ENCODE measurements around the gene IRF1.
"Not testable (repeated sequence)": the region's sequence is repeated elsewhere in the genome, so short reads cannot be mapped to it uniquely, and the experiment has no call there.

IRF1 gene

GRCh38 chr5:132490484-132491367, at the start of gene IRF1:
IRF1 (minus strand) TSS chr5:132490773; CDS start chr5:132489478, 1,295 bp downstream.
- peak; percentile 99 for DNase-seq

- DNase-seq = no peak
Observed at GRCh38 chr5:132540149-132540548, 49.6 kb upstream of the IRF1 start.

- DNase-seq = no peak
Observed at GRCh38 chr5:132539716-132540115, 49.1 kb upstream of the IRF1 start.

- DNase-seq = no peak
Observed at GRCh38 chr5:132530946-132531345, 40.4 kb upstream of the IRF1 start.

- no peak for DNase-seq
Observed at GRCh38 chr5:132528866-132529634, 38.5 kb upstream of the IRF1 start.

- no peak for DNase-seq
Observed at GRCh38 chr5:132528021-132528420, 37.4 kb upstream of the IRF1 start.

- DNase-seq = no peak
Observed at GRCh38 chr5:132526974-132527564, 36.5 kb upstream of the IRF1 start.

- DNase-seq = peak; percentile 59
Observed at GRCh38 chr5:132526290-132526973, 35.9 kb upstream of the IRF1 start.

- no peak for DNase-seq
Observed at GRCh38 chr5:132525299-132525724, 34.7 kb upstream of the IRF1 start.

GRCh38 chr5:132524877-132525276, 34.3 kb upstream of the IRF1 start:
- not testable (repeated sequence) for DNase-seq

GRCh38 chr5:132522067-132522466, 31.5 kb upstream of the IRF1 start:
- DNase-seq = not testable (repeated sequence)

- DNase-seq = not testable (repeated sequence)
Observed at GRCh38 chr5:132513618-132514336, 23.2 kb upstream of the IRF1 start.

GRCh38 chr5:132510076-132510475, 19.5 kb upstream of the IRF1 start:
- no peak for DNase-seq

- DNase-seq = no peak
Observed at GRCh38 chr5:132506094-132506692, 15.6 kb upstream of the IRF1 start.

- no peak for DNase-seq
Observed at GRCh38 chr5:132505641-132506040, 15.1 kb upstream of the IRF1 start.

GRCh38 chr5:132504746-132505145, 14.2 kb upstream of the IRF1 start:
- DNase-seq = no peak

GRCh38 chr5:132503244-132503643, 12.7 kb upstream of the IRF1 start:
- DNase-seq = no peak

GRCh38 chr5:132501961-132502931, 11.7 kb upstream of the IRF1 start:
- no peak for DNase-seq

GRCh38 chr5:132501629-132501956, 11.0 kb upstream of the IRF1 start:
- no peak for DNase-seq

GRCh38 chr5:132500931-132501628, 10.5 kb upstream of the IRF1 start:
- DNase-seq = peak; percentile 82

All from stimulated activated CD8-positive, alpha-beta memory T cell treated with anti-CD3 and anti-CD28 coated beads, Interleukin-4, amount 100 ng/mL, for 48 hours (primary cell).